HG03558 (cell line): ENCODE measurements around the gene TRDN.

Source experiments
- ATAC-seq: cut with Tn5 transposase; IDR thresholded peaks from one replicate; pipeline ENCODE4 v1.9.1; 2021; ENCODE audit warnings: moderate number of reproducible peaks; ENCODE audit not compliant: unreplicated experiment; ENCODE audit errors: extremely low read depth

The TRDN gene, protein sequence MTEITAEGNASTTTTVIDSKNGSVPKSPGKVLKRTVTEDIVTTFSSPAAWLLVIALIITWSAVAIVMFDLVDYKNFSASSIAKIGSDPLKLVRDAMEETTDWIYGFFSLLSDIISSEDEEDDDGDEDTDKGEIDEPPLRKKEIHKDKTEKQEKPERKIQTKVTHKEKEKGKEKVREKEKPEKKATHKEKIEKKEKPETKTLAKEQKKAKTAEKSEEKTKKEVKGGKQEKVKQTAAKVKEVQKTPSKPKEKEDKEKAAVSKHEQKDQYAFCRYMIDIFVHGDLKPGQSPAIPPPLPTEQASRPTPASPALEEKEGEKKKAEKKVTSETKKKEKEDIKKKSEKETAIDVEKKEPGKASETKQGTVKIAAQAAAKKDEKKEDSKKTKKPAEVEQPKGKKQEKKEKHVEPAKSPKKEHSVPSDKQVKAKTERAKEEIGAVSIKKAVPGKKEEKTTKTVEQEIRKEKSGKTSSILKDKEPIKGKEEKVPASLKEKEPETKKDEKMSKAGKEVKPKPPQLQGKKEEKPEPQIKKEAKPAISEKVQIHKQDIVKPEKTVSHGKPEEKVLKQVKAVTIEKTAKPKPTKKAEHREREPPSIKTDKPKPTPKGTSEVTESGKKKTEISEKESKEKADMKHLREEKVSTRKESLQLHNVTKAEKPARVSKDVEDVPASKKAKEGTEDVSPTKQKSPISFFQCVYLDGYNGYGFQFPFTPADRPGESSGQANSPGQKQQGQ

GRCh38 chr6:123636782-123637181, at the start of gene TRDN:
TRDN (minus strand) TSS chr6:123636950; CDS start chr6:123636775, 175 bp downstream.
- no peak for ATAC-seq

DNA sequence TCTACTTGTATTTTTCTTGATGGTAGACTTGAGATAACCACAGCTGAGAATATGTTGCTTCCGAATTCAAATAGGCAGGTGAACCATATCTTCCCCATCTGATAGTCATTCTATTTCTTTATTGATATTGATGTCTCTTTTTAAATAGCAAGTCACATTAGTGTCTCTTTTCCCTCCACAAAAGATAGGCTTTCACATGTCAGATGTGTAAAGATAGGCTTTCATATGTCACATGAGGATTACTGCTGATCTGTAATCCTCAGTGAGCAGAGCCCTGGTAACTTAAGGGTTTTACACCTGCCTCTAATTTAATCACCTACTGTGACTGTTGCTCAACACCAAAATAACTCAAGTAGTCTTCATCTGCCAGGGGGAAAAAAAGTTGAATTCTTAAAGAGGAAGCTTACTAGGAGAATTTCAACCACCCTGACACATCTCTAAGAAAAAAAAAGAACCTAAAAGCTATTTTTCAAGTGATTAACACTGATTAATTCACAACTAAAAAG, 45.3 kb upstream of the TRDN start:
- no peak for ATAC-seq

DNA sequence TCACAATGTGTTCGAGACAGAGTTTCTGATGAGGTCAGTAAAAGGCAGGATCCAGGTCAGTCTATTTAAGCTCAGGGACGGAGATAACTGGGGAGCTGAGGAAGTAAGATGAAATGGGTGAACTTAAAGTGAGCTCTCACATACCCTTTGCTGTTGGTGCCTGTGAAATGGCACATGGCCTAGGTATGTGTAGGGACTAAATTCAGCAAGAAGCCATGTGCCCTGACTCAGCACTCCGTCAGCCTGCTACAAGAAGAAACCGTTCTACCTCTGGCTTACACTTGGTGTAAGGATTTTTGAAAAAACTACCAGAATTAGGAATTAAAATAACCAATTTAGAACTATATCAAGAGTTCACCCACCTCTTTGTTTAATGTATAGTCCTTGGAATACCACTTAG, 41.1 kb upstream of the TRDN start:
- no peak for ATAC-seq

DNA sequence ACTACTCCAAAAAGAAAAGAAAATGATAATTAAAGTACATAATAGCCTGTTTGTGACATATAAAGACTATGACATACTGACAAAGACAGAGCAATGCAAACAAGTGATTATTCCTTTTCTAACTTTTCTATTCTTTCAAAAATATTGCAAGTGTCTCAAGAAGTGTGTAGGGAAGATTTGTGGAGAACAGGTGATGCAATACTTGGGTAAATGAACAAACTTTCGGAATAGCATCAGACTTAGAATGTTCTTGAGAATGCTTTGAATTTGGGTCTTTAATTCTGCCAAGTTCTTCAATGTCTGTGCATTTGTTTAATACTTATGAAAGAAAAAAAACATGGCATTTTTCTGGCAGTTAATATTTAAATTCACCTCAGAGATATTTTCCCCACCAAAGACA, 40.0 kb upstream of the TRDN start:
- ATAC-seq = no peak

GRCh38 chr6:123668965-123669591, 32.3 kb upstream of the TRDN start:
- ATAC-seq = no peak

GRCh38 chr6:123668063-123668462, 31.3 kb upstream of the TRDN start:
- ATAC-seq = no peak

- no peak for ATAC-seq
Measured at GRCh38 chr6:123663436-123663835, 26.7 kb upstream of the TRDN start.

DNA sequence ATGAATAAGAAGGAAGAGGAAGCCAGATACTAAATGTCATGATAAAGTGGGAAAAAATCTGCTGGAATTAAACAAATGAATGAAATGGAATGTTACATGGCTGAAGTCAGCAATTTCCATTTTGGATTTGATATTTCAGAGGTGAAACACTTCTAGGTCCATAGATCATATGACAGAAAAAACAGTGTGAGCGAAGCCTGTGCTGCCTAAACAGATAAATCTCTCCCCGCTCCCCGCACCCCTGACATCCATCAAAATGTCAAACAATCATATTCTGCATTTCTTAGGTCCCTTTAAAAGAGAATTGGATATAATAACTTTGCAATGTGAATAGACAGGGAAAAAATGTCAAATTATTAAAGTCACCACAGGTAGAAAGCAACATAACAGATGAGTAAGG, 26.0 kb upstream of the TRDN start:
- ATAC-seq = no peak

GRCh38 chr6:123661105-123661891, 24.5 kb upstream of the TRDN start:
- no peak for ATAC-seq

GRCh38 chr6:123659960-123660748, 23.4 kb upstream of the TRDN start:
- no peak for ATAC-seq

DNA sequence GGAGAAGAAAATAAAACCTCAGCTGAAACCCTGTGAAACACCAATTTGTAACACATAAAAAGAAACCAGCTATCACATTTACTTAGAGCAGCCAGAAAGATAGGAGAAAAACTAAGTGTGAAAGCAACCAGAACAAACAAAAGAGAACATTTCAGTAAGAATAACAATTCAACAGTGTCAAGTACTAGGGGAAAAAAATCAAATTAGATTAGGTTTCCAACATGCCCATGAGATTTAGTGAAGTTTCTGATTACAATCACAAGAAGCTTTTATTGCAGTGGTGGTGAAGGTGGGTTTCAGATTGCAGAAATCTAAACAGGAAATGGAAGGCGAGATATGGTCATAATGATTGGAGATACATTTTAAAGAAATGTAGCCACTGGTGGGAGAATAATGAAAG, 22.1 kb upstream of the TRDN start:
- ATAC-seq = no peak

DNA sequence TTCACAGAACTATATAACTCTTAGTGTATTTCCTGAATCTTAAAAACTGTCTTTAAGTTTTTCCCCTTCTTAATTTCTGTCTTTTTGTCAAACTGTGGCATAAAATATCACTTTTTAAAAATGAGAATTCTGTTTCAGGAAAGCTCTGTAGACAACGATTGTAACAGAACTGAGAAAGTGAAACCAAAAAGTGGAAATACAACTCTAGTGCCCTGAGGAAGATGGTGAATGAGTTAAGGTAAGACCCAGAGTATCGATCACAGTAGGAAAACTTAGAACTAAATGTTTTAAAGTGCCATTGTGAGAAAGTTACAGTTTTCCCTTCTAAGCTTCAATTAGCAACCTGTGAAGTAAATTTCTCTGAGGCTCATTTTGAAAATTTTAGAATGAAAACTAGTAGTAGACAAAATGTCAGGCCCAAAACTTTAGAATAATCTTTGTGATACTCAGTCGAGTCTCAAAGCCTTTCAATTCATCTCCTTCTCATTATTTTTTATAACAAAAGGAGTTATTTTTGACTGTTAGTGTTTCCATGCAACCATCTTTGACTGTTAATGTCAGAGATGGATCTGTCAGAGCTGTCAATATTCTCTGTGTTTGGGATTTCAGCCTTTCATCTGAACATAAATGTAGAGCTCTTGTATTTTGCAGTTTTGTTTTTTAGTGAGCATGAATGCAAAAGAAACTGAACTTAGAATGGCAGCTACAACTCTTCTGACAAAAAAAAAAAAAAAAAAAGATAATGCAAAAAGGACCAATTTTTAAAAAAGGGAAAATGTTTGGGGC, 19.0 kb upstream of the TRDN start:
- ATAC-seq = peak; percentile 72

DNA sequence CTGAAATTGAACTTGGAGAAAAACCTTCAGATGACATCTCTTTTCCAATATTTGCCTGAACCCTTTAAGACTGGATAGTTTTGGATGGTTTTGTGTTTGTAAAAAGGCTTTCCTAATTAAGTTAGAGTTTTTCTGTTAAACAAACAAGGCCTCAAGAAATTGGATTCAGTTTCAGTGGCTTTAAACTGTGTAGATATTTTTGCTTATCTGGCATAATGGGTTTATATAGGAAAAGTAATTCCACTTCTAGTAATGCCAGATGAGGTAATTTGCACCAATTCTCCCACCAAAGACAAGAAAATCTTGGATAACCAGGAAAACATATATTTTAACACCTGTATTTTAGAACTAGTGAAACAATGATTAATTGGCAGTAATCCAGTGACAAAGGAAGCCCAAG, 12.0 kb upstream of the TRDN start:
- no peak for ATAC-seq

GRCh38 chr6:123648020-123648580, 11.3 kb upstream of the TRDN start:
- ATAC-seq = no peak

DNA sequence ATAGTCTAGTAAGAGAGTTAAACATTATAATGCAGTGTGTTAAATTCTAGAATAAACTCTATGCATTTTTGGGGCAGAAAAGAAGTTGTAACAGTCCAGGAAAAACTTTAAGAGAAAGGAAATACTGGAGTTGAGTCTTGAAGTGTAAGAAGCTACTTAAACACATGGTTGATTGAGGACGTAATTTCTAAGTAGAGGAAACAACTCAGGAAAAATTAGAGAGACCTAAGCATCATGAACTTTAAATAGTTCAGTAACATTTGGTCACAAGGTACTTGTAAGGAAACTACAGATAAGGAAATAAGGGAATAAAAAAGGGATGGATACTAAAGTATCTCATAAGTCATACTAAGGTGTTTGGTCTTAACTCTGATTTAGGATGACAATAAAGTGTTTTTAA, 4.7 kb upstream of the TRDN start:
- ATAC-seq = no peak

- ATAC-seq = no peak
Measured at GRCh38 chr6:123640567-123641187, 3.9 kb upstream of the TRDN start.

DNA sequence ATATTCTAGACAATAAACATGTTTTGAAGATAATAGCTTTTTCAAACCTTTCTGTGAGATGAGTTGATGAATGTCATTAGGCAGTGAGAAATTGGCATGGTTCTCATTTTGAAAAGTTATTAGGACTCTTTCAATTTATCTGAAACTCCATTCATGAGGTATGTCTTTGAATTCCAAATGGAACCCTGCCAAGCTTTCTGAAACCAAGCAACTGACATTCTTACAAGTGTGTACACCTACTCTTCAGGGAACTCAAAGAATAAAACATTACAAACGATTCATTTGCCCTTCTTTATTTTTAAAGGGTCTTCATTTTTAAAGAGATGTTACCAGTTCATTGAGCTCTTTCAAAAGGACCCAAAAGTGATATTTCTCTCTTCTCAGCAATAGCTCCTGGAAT, 2.1 kb upstream of the TRDN start:
- ATAC-seq = no peak

GRCh38 chr6:123636282-123636681, 468 bp downstream of the TRDN start:
- ATAC-seq = no peak
